Right lung (tissue), 10 donors: ENCODE results near the gene SLC25A12. TPM values are rescaled to one million over a fixed set of nuclear protein-coding genes. Genes with fewer than 3 reads are reported as not detected.
A peak's percentile ranks its signal among the peaks of the same experiment; 100 is the strongest.
"Not testable (repeated sequence)": the region's sequence is repeated elsewhere in the genome, so short reads cannot be mapped to it uniquely, and the experiment has no call there.

ENCODE experiments used
- DNase-seq, 2 donors: peaks; one replicate each; pipeline ENCODE4 v3.0.0-alpha.2; 2013
- long read RNA-seq, 8 donors: transcript quantifications; one replicate each; lab custom pipeline, GENCODE V29; 2026
- polyA plus RNA-seq, 5 donors: library from polyadenylated mRNA; unstranded; fragments of 120-200 nt; gene quantifications; one replicate each; pipeline versions ENCODE4 v1.2.1 to v1.2.3, GENCODE V29; 2013; ENCODE audit warnings: inconsistent platforms in 1 of 5, low replicate concordance in 1 of 5; ENCODE audit not compliant: insufficient read length in 5 of 5, insufficient read depth in 1 of 5

Gene SLC25A12, protein sequence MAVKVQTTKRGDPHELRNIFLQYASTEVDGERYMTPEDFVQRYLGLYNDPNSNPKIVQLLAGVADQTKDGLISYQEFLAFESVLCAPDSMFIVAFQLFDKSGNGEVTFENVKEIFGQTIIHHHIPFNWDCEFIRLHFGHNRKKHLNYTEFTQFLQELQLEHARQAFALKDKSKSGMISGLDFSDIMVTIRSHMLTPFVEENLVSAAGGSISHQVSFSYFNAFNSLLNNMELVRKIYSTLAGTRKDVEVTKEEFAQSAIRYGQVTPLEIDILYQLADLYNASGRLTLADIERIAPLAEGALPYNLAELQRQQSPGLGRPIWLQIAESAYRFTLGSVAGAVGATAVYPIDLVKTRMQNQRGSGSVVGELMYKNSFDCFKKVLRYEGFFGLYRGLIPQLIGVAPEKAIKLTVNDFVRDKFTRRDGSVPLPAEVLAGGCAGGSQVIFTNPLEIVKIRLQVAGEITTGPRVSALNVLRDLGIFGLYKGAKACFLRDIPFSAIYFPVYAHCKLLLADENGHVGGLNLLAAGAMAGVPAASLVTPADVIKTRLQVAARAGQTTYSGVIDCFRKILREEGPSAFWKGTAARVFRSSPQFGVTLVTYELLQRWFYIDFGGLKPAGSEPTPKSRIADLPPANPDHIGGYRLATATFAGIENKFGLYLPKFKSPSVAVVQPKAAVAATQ
- 10 to 100 TPM; 19.2 to 32.9 (median 27.3) TPM for polyA plus RNA-seq
- long read RNA-seq, donor 1, partial matches to known transcripts, result 0 of 4 reads
- long read RNA-seq, donor 1, other reads (novel, unspliced or antisense), result 0 of 4 reads
- long read RNA-seq, donor 2, partial matches to known transcripts, result 0 of 1 reads
- long read RNA-seq, donor 2, other reads (novel, unspliced or antisense), result 0 of 1 reads
- long read RNA-seq, donor 3, partial matches to known transcripts, result 5 of 8 reads
- long read RNA-seq, donor 3, other reads (novel, unspliced or antisense), result 0 of 8 reads
- long read RNA-seq, donor 4, partial matches to known transcripts, result 7 of 10 reads
- long read RNA-seq, donor 4, other reads (novel, unspliced or antisense), result 0 of 10 reads
- long read RNA-seq, donor 5, partial matches to known transcripts, result 0 of 4 reads
- long read RNA-seq, donor 5, other reads (novel, unspliced or antisense), result 0 of 4 reads
- long read RNA-seq, donor 6, partial matches to known transcripts, result 87 of 112 reads
- long read RNA-seq, donor 6, other reads (novel, unspliced or antisense), result 19 of 112 reads
- long read RNA-seq, donor 7, partial matches to known transcripts, result 0 of 1 reads
- long read RNA-seq, donor 7, other reads (novel, unspliced or antisense), result 0 of 1 reads
- long read RNA-seq, donor 8, partial matches to known transcripts, result 50 of 65 reads
- long read RNA-seq, donor 8, other reads (novel, unspliced or antisense), result 14 of 65 reads

DNA sequence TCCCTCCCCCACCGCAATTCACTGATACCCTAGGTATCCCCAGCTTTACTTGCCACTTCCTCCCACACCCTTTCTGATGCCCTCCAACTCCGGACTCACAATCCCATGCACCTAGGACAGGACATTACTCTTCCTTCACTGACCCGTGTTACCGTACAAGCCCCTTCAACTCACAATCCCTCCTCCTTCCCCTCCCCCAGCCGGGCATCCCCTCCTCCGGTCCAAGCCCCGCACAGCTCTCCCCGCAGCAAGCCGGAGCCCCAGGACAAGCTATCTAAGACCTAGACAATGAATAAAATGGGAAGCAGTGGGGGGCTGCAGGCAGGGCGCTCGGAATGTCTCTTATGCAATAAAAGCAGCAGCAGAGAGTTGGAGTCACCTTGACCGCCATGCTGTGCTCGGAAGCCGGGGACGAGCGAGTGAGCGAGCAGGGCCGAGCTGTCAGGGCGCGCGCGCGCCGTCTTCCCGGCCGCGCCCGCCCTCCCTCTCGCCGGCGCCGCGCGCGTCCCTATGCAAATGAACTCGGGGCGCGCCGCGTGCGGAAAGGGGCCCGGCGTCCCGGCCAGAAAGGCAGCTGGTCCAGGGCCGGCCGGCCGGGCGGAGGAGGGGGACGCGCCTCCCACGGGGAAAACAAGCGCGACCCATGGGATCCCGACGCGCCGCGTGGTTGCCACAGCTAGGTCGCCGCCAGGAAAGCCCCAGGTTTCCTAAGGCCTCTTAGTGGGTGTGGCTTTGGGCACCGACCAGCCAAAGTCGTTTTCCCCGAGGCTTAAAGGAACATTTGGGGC lies at the start of gene SLC25A12:
Gene SLC25A12, minus strand, starts transcription at position 421 of the 788 bp plus-strand sequence. Its CDS starts 30 bp downstream, at position 391.
- peak; percentile 83 to 86 for DNase-seq

- DNase-seq, result no peak
Measured at GRCh38 chr2:171941316-171941699, 47.3 kb upstream of the SLC25A12 start.

- DNase-seq, result no peak
Measured at GRCh38 chr2:171939743-171940071, 45.7 kb upstream of the SLC25A12 start.

DNA sequence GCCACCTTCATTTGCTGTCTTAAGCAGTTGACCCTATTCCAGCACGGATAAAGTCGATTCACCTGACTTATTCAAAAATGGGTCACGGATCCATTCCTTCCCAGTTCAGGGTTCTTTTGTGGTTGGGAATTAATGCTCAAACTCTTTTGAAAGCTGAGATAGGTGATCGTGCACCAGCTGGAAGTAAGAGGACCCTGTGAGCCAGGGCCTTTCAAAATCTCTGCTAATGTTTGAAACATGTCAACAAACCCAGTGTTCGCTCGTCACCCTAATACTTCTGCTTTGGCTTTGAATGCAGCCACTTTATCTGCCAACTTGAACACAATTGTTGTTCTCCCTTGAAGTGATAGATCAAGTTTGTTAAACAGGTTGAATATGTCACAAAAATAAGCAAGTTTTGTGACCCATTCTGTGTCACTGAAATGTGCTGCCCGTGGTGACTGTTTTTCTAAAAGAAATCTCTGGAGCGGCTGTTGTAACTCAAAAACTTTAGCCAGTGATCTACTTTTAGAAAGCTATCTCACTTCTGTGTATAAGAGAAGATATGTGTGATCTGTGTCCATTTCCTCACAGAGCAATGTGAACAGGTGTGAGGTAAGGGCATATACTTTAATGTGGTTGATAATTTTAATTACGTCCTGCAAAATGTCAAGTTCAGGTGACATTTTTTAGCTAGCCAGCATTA lies 45.2 kb upstream of the SLC25A12 start:
- no peak for DNase-seq

GRCh38 chr2:171930385-171930784 lies 36.3 kb upstream of the SLC25A12 start:
- DNase-seq, result no peak

DNA sequence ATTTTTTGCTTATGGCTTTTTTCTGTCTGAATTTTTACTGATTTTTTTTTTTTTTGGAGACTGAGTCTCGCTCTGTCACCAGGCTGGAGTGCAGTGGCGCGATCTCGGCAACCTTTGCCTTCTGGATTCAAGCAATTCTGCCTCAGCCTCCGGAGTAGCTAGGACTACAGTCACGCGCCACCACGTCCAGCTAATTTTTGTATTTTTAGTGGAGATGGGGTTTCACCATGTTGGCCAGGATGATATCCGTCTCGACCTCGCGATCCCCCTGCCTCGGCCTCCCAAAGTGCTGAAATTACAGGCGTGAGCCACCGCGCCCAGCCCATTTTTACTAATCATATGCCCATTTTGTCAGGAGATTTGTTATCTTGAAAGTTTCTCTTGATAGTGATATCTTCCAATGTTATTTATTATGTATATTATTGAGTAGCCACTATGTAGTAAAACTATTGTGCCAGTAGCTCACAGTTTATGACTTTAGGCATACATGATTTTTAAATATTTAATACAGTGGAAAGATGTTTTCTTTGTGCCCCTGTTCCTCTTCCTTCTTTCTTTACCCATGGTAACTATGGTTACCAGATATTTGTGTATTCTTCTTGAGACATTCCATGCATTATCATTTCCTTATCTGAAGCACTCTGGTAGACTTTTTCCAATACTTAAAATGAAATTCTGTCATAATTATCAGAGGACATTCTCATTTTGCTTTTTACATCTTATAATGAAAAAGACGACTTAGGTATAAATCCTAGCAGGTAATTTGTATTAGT lies 30.3 kb upstream of the SLC25A12 start:
- no peak for DNase-seq

GRCh38 chr2:171923206-171923605 lies 29.2 kb upstream of the SLC25A12 start:
- peak; percentile 23 to 33 for DNase-seq

DNA sequence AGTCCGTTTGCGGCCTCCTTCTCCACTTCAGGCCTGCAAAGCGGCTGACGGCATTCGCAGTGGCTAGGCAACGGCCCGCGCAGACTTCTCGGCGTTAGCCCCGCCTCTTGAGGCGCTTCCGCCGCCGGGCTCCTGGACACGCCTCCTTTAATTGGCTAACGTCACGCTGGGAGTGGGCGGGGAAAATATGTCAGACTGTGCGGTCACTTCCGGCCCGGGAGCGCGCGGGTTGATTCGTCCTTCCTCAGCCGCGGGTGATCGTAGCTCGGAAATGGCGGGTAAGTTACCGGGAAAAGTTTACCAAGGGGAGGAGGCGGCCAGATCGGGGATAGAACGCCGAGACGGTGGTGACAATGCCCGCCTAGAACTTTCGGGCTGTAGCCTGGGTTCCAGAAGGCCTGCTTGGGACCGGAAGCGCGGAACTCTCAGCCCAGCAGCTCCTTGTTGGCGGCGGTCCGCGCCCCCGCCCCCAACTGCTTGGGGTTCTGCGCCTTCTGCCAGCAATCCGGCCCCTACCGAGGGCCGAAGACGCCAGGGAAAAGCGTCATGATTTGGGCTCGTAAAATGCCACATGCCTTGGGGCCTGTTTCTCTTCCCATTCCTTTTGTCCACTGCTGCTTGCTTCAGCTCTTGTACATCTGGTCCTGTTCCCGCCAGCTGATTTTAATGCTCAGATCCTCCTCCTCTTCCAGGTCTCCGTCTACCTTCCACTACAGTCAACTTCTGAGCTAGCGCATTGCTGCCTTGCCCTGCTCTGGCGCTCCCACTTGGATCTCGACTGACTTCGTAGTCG lies 28.4 kb upstream of the SLC25A12 start, which contains the start of gene HAT1:
Gene HAT1, plus strand, starts transcription at position 232 of the 793 bp plus-strand sequence. Its CDS starts 40 bp downstream, at position 272.
- DNase-seq, result peak; percentile 98 to 99

GRCh38 chr2:171921970-171922229 lies 27.9 kb upstream of the SLC25A12 start:
- no peak for DNase-seq

GRCh38 chr2:171919453-171919852 lies 25.4 kb upstream of the SLC25A12 start:
- DNase-seq, result no peak

GRCh38 chr2:171913517-171913916 lies 19.5 kb upstream of the SLC25A12 start:
- no peak for DNase-seq

GRCh38 chr2:171910494-171910893 lies 16.4 kb upstream of the SLC25A12 start:
- DNase-seq, result no peak

DNA sequence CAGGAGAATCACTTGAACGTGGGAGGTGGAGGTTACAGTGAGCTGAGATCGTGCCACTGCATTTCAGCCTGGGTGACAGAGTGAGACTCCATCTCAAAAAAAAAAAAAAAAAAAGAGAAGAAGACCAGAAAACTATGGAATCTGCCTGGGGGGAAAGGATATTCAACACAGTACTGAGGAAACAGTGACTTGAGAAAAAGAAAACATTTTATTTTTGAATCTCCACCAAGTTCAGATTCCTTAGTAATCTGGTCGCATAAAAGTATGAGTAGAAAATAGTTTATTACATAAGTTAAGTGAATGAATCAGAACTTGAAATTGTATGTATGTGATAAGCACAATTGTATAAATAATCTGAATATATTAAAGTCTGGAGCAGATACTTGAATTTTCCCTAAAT lies 15.2 kb upstream of the SLC25A12 start:
- no peak for DNase-seq

- no peak for DNase-seq
Measured at GRCh38 chr2:171908235-171908634, 14.2 kb upstream of the SLC25A12 start.

DNA sequence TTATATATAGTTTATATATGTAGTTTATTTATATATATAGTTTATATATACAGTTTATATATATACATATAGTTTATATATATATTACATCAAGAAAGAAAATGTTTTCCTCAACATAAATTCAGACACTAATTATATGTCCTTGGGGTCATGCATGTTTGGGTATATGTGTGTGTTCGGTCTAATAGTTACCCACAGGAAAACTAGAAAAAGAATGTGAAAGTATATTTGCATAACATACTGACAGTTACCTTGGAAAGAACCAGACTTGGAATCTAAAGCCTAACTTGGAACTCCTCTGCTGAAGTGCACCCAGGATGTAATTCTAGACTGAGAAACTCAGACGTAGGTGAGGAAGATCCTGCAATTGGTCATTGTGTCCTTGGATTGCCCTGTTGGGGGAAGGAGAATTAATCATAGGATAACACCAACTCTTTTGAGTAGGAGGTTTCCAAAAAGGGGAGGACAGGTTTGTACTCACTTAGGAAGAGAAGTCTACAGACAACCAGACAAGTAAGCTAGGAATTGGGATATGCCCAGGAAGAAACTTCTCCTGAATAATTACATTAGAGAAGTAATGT lies 8.9 kb upstream of the SLC25A12 start:
- no peak for DNase-seq

- not testable (repeated sequence) for DNase-seq
Measured at GRCh38 chr2:171899623-171900282, 5.7 kb upstream of the SLC25A12 start.

- DNase-seq, result no peak
Measured at GRCh38 chr2:171895786-171896185, 1.7 kb upstream of the SLC25A12 start.

- DNase-seq, result no peak
Measured at GRCh38 chr2:171894612-171894947, 536 bp upstream of the SLC25A12 start.
